HCT116 (cell line): ENCODE results near the gene ABHD2.

Experiments used
- CEBPB ChIP-seq: IDR thresholded peaks from 2 replicates; pipeline ENCODE4 v1.6.1; 2012; ENCODE audit warnings: low read depth
- ELF1 ChIP-seq: IDR thresholded peaks from 2 replicates; pipeline ENCODE4 v1.6.1; 2012; ENCODE audit warnings: low read depth, borderline replicate concordance
- EZH2 ChIP-seq: fragments of 200-600 bp; sonication (generic); IDR thresholded peaks from 2 replicates; pipeline ENCODE4 v1.6.1; 2017; ENCODE audit warnings: antibody characterized with exemption, mixed run types
- POLR2A ChIP-seq: IDR thresholded peaks from 2 replicates; pipeline ENCODE4 v1.7.0; 2011; ENCODE audit warnings: borderline replicate concordance; ENCODE audit not compliant: insufficient read depth, insufficient read length; ENCODE audit errors: extremely low read depth
- YY1 ChIP-seq: IDR thresholded peaks from 2 replicates; pipeline ENCODE4 v1.6.1; 2011; ENCODE audit warnings: low read length, low read depth, moderate library complexity, mild to moderate bottlenecking; ENCODE audit not compliant: insufficient replicate concordance; ENCODE audit errors: extremely low read depth
- ZNF274 ChIP-seq: fragments of 200-500 bp; sonication (Bioruptor generic); IDR thresholded peaks from 2 replicates; pipeline ENCODE4 v1.6.1; 2014; ENCODE audit warnings: mild to moderate bottlenecking, low read depth, low read length, inconsistent platforms
- TF ChIP-seq, protein P1 (sequence below), 3 experiments: fragments of 200-600 bp in 1 of 3; sonication (generic) in 1 of 3; IDR thresholded peaks in 2 of 3; conservative IDR thresholded peaks in 1 of 3; 2 replicates each; pipeline ENCODE4 v1.5.1; 2012 to 2017; ENCODE audit warnings: low read depth in 2 of 3, low read length in 2 of 3, antibody characterized with exemption in 1 of 3, borderline replicate concordance in 1 of 3, control low read depth in 1 of 3, mild to moderate bottlenecking in 1 of 3, mixed read lengths in 1 of 3, mixed run types in 1 of 3, moderate library complexity in 1 of 3; ENCODE audit not compliant: insufficient read depth in 1 of 3

DNA sequence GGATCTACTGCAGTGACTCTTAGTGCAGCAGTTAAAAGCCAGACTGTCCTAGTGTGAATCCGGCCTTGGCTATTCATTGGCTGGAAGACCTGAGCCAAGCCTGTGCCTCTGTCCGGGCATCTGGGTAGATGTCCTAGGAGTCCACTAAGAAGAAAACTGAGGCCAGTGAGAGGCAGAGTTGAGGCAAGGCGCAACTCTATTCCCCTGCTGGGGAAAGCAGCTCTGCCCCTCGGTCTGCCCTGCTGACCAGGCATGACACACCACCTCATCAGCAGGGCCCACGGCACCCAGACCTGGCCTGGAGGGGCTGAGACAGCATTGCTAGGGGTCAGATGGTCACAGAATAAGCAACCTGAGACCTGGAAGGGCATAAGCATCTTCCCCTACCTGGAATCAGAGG lies 46.7 kb upstream of the ABHD2 start:
- TF ChIP-seq EZH2 = no peak
- no peak for TF ChIP-seq ZNF274
- TF ChIP-seq, protein P1, sequence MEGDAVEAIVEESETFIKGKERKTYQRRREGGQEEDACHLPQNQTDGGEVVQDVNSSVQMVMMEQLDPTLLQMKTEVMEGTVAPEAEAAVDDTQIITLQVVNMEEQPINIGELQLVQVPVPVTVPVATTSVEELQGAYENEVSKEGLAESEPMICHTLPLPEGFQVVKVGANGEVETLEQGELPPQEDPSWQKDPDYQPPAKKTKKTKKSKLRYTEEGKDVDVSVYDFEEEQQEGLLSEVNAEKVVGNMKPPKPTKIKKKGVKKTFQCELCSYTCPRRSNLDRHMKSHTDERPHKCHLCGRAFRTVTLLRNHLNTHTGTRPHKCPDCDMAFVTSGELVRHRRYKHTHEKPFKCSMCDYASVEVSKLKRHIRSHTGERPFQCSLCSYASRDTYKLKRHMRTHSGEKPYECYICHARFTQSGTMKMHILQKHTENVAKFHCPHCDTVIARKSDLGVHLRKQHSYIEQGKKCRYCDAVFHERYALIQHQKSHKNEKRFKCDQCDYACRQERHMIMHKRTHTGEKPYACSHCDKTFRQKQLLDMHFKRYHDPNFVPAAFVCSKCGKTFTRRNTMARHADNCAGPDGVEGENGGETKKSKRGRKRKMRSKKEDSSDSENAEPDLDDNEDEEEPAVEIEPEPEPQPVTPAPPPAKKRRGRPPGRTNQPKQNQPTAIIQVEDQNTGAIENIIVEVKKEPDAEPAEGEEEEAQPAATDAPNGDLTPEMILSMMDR (IDR thresholded peaks at IDR 0.05 in 2 of 3, conservative IDR thresholded peaks at IDR 0.05 in 1 of 3; ENCODE audit: borderline replicate concordance in 1 of 3, insufficient read depth in 1 of 3, low read depth in 2 of 3, low read length in 2 of 3) = no peak
- TF ChIP-seq CEBPB = no peak
- TF ChIP-seq ELF1 = no peak
- no peak for TF ChIP-seq YY1
- TF ChIP-seq POLR2A = no peak
